T-helper 1 cell treated with Interleukin-12 subunit alpha and Interleukin-12 subunit beta and Interleukin-4 antibody, amounts not matched to agents 30 μg/mL and 1 μg/mL, for 36 hours (primary cell): ENCODE measurements around the gene POLL.

Source experiments
- H3K27ac Mint-ChIP-seq: one replicate; pipeline ENCODE4 v1.8.0; 2021; ENCODE audit warnings: mild to moderate bottlenecking, mixed read lengths
- H3K27me3 Mint-ChIP-seq: one replicate; pipeline ENCODE4 v1.8.0; 2021; ENCODE audit warnings: low read depth, mixed read lengths
- H3K36me3 Mint-ChIP-seq: one replicate; pipeline ENCODE4 v1.8.0; 2021; ENCODE audit warnings: low read depth, mixed read lengths
- H3K4me1 Mint-ChIP-seq: one replicate; pipeline ENCODE4 v1.8.0; 2021; ENCODE audit warnings: low read depth, mixed read lengths
- H3K4me3 Mint-ChIP-seq: one replicate; pipeline ENCODE4 v1.8.0; 2021; ENCODE audit warnings: mild to moderate bottlenecking, moderate library complexity, mixed read lengths
- H3K9me3 Mint-ChIP-seq: one replicate; pipeline ENCODE4 v1.8.0; 2021; ENCODE audit warnings: mixed read lengths

Gene POLL

GRCh38 chr10:101536800-101537199 lies 51.3 kb downstream of the POLL start:
- Mint-ChIP-seq H3K9me3 (no peaks in the 10 kb centered on the region), H3K4me3 (no peak overlapping the region), H3K27ac (no peak overlapping the region), H3K27me3 (no peaks in the 10 kb centered on the region), H3K36me3 (peaks cover 10% of the 10 kb centered on the region), H3K4me1 (no peaks in the 10 kb centered on the region)

DNA sequence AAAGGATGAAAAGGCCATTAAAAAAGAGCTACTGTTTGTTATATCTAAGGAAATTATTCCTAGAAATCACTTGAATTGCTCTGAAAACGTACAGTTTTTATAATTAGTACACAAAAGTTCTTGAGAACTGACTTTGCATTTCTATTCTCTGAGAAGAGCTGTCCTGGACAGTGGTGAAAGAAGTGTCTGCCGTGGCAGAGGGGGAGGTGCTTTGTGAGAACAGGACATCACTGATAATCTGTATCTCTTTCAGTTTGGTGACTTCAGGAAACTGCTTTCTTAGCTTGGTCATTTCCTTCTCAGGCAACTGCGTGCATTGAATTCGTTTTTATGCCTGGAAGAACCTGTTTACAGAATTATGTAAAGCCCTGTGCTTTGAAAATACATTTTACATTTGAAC lies 52.1 kb downstream of the POLL start:
- Mint-ChIP-seq H3K27ac (no peak overlapping the region), H3K27me3 (no peaks in the 10 kb centered on the region), H3K36me3 (peaks cover 10% of the 10 kb centered on the region), H3K4me1 (no peaks in the 10 kb centered on the region), H3K4me3 (no peak overlapping the region), H3K9me3 (no peaks in the 10 kb centered on the region)

GRCh38 chr10:101529725-101530553 lies 58.1 kb downstream of the POLL start:
- H3K27me3 Mint-ChIP-seq: no peaks in the 10 kb centered on the region
- no peaks in the 10 kb centered on the region for H3K9me3 Mint-ChIP-seq
- H3K36me3 Mint-ChIP-seq: peaks cover 3% of the 10 kb centered on the region
- H3K4me1 Mint-ChIP-seq: peaks cover 2% of the 10 kb centered on the region
- H3K27ac Mint-ChIP-seq: no peak overlapping the region
- H3K4me3 Mint-ChIP-seq: no peak overlapping the region

DNA sequence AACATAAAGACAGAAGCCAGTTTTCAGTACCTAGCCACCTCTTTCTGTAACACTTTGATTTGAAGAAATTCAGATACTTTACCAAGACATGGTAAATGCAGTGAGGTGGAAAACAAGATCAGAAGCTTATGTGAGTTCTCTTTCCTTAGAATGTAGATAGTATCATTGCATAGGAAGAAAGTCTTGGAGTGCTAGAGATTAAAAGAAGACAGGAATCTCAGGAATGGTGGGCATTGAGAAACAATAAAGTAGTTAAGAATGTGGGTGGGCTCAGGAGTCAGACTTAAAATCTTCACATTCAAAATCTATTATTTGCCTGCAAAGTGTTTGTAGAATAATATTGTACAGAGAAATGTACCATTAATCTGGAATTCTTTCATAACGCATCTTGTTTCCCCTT lies 58.9 kb downstream of the POLL start:
- Mint-ChIP-seq H3K36me3 (peaks cover 3% of the 10 kb centered on the region), H3K27me3 (no peaks in the 10 kb centered on the region), H3K4me3 (no peak overlapping the region), H3K9me3 (no peaks in the 10 kb centered on the region), H3K4me1 (peaks cover 2% of the 10 kb centered on the region), H3K27ac (no peak overlapping the region)
